Panc1 (cell line): Measurements from ENCODE around the gene GSTT2. TPM values are rescaled to one million over a fixed set of nuclear protein-coding genes. Genes with fewer than 3 reads are reported as not detected.

Experiments used
- ATAC-seq: fragments of 200-7000 bp; cut with Tn5 transposase; 2 replicates; pipeline ENCODE4 v1.9.1; 2020; ENCODE audit warnings: mild to moderate bottlenecking, moderate library complexity
- BruUV-seq: library from RNA; stranded (reverse); fragments of 400-500 nt; replicated peaks from 2 replicates; lab custom pipeline; 2021; lab: Mats Ljungman, UMichigan
- CTCF ChIA-PET: fragments of 300-600 bp; sonication (Branson Sonifier 250); formaldehyde crosslinking; loops from one replicate; lab custom pipeline; 2022; ENCODE audit warnings: antibody characterized with exemption; lab: Charles Lee
- POLR2A ChIA-PET: fragments of 300-600 bp; sonication (Branson Sonifier 250); formaldehyde crosslinking; loops from one replicate; lab custom pipeline; 2022; ENCODE audit warnings: antibody characterized with exemption; lab: Charles Lee
- DNase-seq: peaks from one replicate; pipeline ENCODE4 v3.0.0-alpha.2; 2010; ENCODE audit warnings: low read depth, low spot score
- H3K27ac ChIP-seq: 2 replicates; pipeline ENCODE4 v1.5.1; 2011; ENCODE audit warnings: mild to moderate bottlenecking, low read length, inconsistent platforms
- H3K27me3 ChIP-seq: fragments of 200-500 bp; sonication (Bioruptor generic); 2 replicates; pipeline ENCODE4 v1.6.0; 2014; ENCODE audit warnings: low read length, inconsistent platforms; ENCODE audit not compliant: control insufficient read depth, insufficient read depth
- H3K36me3 ChIP-seq: fragments of 200-500 bp; sonication (Bioruptor generic); 2 replicates; pipeline ENCODE4 v1.5.1; 2014; ENCODE audit warnings: inconsistent platforms, mild to moderate bottlenecking, low read length, moderate library complexity; ENCODE audit not compliant: control insufficient read depth, insufficient read depth
- H3K4me1 ChIP-seq: 2 replicates; pipeline ENCODE4 v1.5.1; 2011; ENCODE audit warnings: inconsistent platforms, mild to moderate bottlenecking, low read length, moderate library complexity; ENCODE audit not compliant: control insufficient read depth, insufficient read depth
- H3K4me3 ChIP-seq, 2 experiments: 2 replicates each; pipeline ENCODE4 v1.5.1; 2011 to 2012; ENCODE audit warnings: low read depth in 2 of 2, low read length in 2 of 2, mild to moderate bottlenecking in 2 of 2, inconsistent platforms in 1 of 2, moderate library complexity in 1 of 2
- H3K9me3 ChIP-seq: fragments of 200-500 bp; sonication (Bioruptor generic); 2 replicates; pipeline ENCODE4 v1.5.1; 2014; ENCODE audit warnings: low read depth, mild to moderate bottlenecking, inconsistent platforms, low read length, moderate library complexity; ENCODE audit not compliant: control insufficient read depth, insufficient read depth
- CTCF ChIP-seq: fragments of 450-650 bp; IDR thresholded peaks from 2 replicates; pipeline ENCODE4 v1.5.1; 2017; ENCODE audit warnings: mild to moderate bottlenecking
- POLR2AphosphoS5 ChIP-seq: IDR thresholded peaks from 2 replicates; pipeline ENCODE4 v1.6.1; 2012; ENCODE audit warnings: mild to moderate bottlenecking, low read depth, low read length, moderate library complexity
- REST ChIP-seq, 2 experiments: IDR thresholded peaks; 2 replicates each; pipeline ENCODE4 v1.6.1; 2011 to 2012; ENCODE audit warnings: low read depth in 2 of 2, control low read depth in 1 of 2, low read length in 1 of 2, mild to moderate bottlenecking in 1 of 2, moderate library complexity in 1 of 2; ENCODE audit not compliant: insufficient read depth in 1 of 2
- SIN3A ChIP-seq: IDR thresholded peaks from 2 replicates; pipeline ENCODE4 v1.6.1; 2012; ENCODE audit warnings: low read depth, mild to moderate bottlenecking, low read length, moderate library complexity, borderline replicate concordance; ENCODE audit not compliant: insufficient read depth
- TCF7L2 ChIP-seq: IDR thresholded peaks from 2 replicates; pipeline ENCODE4 v1.6.1; 2011; ENCODE audit warnings: mild to moderate bottlenecking, low read depth, low read length, inconsistent platforms
- in situ Hi-C: cut with HindIII; loops from 2 replicates; pipeline ENCODE4 v1.10.0; 2016; ENCODE audit warnings: low sequenced_read_pairs, low pct_unique_long_range_greater_than_20kb
- intact Hi-C: fragments of 100-400 bp; cut with micrococcal nuclease; formaldehyde crosslinking; loops from one replicate; pipeline ENCODE4 v1.10.0; 2022; ENCODE audit not compliant: unreplicated experiment
- total RNA-seq: library from RNA; stranded (reverse); gene quantifications from one replicate; pipeline ENCODE4 v1.2.1, GENCODE V29; 2021; ENCODE audit not compliant: unreplicated experiment

Gene GSTT2
- total RNA-seq, 1 experiment from 2014 or later: 0.26 TPM

- Histone ChIP-seq H3K4me1 (no peaks in the 10 kb centered on the region), H3K27ac (no peak within 1 kb of the TSS), H3K4me3 (no peak within 1 kb of the TSS), H3K9me3 (no peaks in the 10 kb centered on the region), H3K27me3 (no peaks in the 10 kb centered on the region), H3K36me3 (no peaks in the 10 kb centered on the region)
- CTCF ChIA-PET: no interaction called here
- ATAC-seq (no peak), DNase-seq (no peak)
- no TSS peak for BruUV-seq
- POLR2A ChIA-PET: no interaction called here
- in situ Hi-C loops (no loop called here), intact Hi-C loops (no loop called here)
- TF ChIP-seq TCF7L2 (no peak), CTCF (no peak), REST (IDR thresholded peaks at IDR 0.05; ENCODE audit: insufficient read depth in 1 of 2, low read depth in 2 of 2, low read length in 1 of 2) (no peak), POLR2AphosphoS5 (no peak), SIN3A (no peak)
Measured at GRCh38 chr22:24005201-24005600, 25.3 kb downstream of the GSTT2 start, which contains the start of gene GSTT4. TSS of gene GSTT4 (minus strand) at chr22:24005453. CDS start at chr22:24005356, 97 bp downstream.

GRCh38 chr22:24006207-24006913 is 26.4 kb downstream of the GSTT2 start:
- intact Hi-C loops (no loop called here), in situ Hi-C loops (no loop called here)
- no peak overlapping the region for H3K27ac ChIP-seq
- POLR2A ChIA-PET: interaction anchor here (0.6 kb wide), 1 partner anchor 118 kb away, joined by 10 read pairs; no protein-coding TSS in a partner anchor
- no peaks in the 10 kb centered on the region for H3K4me1 ChIP-seq
- H3K36me3 ChIP-seq: no peaks in the 10 kb centered on the region
- ATAC-seq (no peak), DNase-seq (no peak)
- H3K4me3 ChIP-seq: no peak overlapping the region
- CTCF ChIA-PET: no interaction called here
- BruUV-seq: no TSS peak
- no peak for TF ChIP-seq CTCF
- no peak for TF ChIP-seq TCF7L2
- no peak for TF ChIP-seq POLR2AphosphoS5
- TF ChIP-seq SIN3A: no peak
- TF ChIP-seq REST (IDR thresholded peaks at IDR 0.05; ENCODE audit: insufficient read depth in 1 of 2, low read depth in 2 of 2, low read length in 1 of 2): no peak
- H3K27me3 ChIP-seq: no peaks in the 10 kb centered on the region
- no peaks in the 10 kb centered on the region for H3K9me3 ChIP-seq
